ENCODE measurements around the gene FAU. TPM values are rescaled to one million over a fixed set of nuclear protein-coding genes. Genes with fewer than 3 reads are reported as not detected.

FAU gene
- total and polyA plus RNA-seq, 9 of the 15 experiments (the other 6 are each of a cell fraction or from before 2014, with no cell fraction given) = 433 to 1,827 (median 942) TPM

DNA sequence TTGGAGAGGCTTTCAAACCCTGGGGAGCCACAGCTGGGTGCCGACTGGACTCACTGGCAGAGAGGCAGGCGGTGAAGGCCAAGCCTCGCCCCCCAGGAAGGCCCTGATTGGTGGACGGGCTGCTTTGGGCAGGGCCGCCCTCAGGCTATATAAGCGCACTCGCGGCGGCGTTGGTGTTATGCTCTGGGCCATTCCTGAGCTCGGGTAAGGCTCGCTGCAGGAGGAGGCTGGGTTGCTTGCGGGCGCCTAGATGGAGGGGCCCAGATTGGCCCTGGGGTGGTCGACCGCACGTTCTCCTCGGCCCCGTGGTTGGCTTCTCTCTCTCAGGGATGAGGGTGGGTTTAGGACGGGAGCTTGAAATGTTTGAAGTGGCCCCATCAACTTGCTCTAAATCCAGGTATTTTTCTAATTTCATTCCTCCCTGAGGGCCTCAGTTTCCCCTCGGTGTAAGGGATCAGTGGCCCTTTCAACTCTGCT, 48.2 kb upstream of the FAU start, which contains the start of gene SPDYC (continued):
- TF ChIP-seq SAP30 (IDR thresholded peaks at IDR 0.05; ENCODE audit: borderline replicate concordance, insufficient read depth, low read depth, low read length, poor library complexity, severe bottlenecking) (peak; percentile 25), POLR2A (conservative IDR thresholded peaks at IDR 0.05) (peak; percentile 100), GTF2F1 (IDR thresholded peaks at IDR 0.05; ENCODE audit: low read depth, low read length) (peak; percentile 96), ZNF431 (CRISPR knock-in tag; IDR thresholded peaks at IDR 0.05) (peak; percentile 45; the same call in 1 of the 2 replicates), POLR2G (IDR thresholded peaks at IDR 0.05; ENCODE audit: low read depth, low read length) (peak; percentile 100), GATAD2B (IDR thresholded peaks at IDR 0.05; ENCODE audit: borderline replicate concordance) (no peak), SETDB1 (IDR thresholded peaks at IDR 0.05; ENCODE audit: low read length) (no peak), MTA3 (IDR thresholded peaks at IDR 0.05; ENCODE audit: borderline replicate concordance) (peak; percentile 100), ZNF507 (tag; conservative IDR thresholded peaks at IDR 0.05) (no peak), ZNF583 (CRISPR knock-in tag; IDR thresholded peaks at IDR 0.05) (no peak), NCOA6 (IDR thresholded peaks at IDR 0.05) (no peak), E2F3 (CRISPR knock-in tag; IDR thresholded peaks at IDR 0.05) (no peak), KDM5B (IDR thresholded peaks at IDR 0.05; ENCODE audit: insufficient replicate concordance, low read depth, low read length) (peak; percentile 100), HNRNPL (IDR thresholded peaks at IDR 0.05; ENCODE audit: low read depth, low read length) (no peak), HDAC8 (tag; IDR thresholded peaks at IDR 0.05) (no peak)
- TF ChIP-seq, protein P1, sequence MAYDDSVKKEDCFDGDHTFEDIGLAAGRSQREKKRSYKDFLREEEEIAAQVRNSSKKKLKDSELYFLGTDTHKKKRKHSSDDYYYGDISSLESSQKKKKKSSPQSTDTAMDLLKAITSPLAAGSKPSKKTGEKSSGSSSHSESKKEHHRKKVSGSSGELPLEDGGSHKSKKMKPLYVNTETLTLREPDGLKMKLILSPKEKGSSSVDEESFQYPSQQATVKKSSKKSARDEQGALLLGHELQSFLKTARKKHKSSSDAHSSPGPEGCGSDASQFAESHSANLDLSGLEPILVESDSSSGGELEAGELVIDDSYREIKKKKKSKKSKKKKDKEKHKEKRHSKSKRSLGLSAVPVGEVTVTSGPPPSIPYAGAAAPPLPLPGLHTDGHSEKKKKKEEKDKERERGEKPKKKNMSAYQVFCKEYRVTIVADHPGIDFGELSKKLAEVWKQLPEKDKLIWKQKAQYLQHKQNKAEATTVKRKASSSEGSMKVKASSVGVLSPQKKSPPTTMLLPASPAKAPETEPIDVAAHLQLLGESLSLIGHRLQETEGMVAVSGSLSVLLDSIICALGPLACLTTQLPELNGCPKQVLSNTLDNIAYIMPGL (CRISPR knock-in tag; IDR thresholded peaks at IDR 0.05) = 0 out of 2 replicates have a peak, but pooled peaks have one; percentile 45
- TF ChIP-seq, protein P2, sequence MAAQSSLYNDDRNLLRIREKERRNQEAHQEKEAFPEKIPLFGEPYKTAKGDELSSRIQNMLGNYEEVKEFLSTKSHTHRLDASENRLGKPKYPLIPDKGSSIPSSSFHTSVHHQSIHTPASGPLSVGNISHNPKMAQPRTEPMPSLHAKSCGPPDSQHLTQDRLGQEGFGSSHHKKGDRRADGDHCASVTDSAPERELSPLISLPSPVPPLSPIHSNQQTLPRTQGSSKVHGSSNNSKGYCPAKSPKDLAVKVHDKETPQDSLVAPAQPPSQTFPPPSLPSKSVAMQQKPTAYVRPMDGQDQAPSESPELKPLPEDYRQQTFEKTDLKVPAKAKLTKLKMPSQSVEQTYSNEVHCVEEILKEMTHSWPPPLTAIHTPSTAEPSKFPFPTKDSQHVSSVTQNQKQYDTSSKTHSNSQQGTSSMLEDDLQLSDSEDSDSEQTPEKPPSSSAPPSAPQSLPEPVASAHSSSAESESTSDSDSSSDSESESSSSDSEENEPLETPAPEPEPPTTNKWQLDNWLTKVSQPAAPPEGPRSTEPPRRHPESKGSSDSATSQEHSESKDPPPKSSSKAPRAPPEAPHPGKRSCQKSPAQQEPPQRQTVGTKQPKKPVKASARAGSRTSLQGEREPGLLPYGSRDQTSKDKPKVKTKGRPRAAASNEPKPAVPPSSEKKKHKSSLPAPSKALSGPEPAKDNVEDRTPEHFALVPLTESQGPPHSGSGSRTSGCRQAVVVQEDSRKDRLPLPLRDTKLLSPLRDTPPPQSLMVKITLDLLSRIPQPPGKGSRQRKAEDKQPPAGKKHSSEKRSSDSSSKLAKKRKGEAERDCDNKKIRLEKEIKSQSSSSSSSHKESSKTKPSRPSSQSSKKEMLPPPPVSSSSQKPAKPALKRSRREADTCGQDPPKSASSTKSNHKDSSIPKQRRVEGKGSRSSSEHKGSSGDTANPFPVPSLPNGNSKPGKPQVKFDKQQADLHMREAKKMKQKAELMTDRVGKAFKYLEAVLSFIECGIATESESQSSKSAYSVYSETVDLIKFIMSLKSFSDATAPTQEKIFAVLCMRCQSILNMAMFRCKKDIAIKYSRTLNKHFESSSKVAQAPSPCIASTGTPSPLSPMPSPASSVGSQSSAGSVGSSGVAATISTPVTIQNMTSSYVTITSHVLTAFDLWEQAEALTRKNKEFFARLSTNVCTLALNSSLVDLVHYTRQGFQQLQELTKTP (IDR thresholded peaks at IDR 0.05; ENCODE audit: low read depth in 1 of 2, partially characterized antibody in 2 of 2) = peak; percentile 27 to 64
- TF ChIP-seq, protein P3, sequence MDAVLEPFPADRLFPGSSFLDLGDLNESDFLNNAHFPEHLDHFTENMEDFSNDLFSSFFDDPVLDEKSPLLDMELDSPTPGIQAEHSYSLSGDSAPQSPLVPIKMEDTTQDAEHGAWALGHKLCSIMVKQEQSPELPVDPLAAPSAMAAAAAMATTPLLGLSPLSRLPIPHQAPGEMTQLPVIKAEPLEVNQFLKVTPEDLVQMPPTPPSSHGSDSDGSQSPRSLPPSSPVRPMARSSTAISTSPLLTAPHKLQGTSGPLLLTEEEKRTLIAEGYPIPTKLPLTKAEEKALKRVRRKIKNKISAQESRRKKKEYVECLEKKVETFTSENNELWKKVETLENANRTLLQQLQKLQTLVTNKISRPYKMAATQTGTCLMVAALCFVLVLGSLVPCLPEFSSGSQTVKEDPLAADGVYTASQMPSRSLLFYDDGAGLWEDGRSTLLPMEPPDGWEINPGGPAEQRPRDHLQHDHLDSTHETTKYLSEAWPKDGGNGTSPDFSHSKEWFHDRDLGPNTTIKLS (IDR thresholded peaks at IDR 0.05; ENCODE audit: borderline replicate concordance, low read depth) = no peak
- TF ChIP-seq, protein P4, sequence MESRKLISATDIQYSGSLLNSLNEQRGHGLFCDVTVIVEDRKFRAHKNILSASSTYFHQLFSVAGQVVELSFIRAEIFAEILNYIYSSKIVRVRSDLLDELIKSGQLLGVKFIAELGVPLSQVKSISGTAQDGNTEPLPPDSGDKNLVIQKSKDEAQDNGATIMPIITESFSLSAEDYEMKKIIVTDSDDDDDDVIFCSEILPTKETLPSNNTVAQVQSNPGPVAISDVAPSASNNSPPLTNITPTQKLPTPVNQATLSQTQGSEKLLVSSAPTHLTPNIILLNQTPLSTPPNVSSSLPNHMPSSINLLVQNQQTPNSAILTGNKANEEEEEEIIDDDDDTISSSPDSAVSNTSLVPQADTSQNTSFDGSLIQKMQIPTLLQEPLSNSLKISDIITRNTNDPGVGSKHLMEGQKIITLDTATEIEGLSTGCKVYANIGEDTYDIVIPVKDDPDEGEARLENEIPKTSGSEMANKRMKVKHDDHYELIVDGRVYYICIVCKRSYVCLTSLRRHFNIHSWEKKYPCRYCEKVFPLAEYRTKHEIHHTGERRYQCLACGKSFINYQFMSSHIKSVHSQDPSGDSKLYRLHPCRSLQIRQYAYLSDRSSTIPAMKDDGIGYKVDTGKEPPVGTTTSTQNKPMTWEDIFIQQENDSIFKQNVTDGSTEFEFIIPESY (CRISPR knock-in tag; IDR thresholded peaks at IDR 0.05) = 0 out of 2 replicates have a peak, but pooled peaks have one; percentile 7
